Activated effector memory CD4-positive, alpha-beta T cell treated with anti-CD3 and anti-CD28 coated beads, Interleukin-2, amount 50 U/mL, for 16 hours (primary cell): ENCODE measurements around the gene CPXCR1.
"Not testable (repeated sequence)": the region's sequence is repeated elsewhere in the genome, so short reads cannot be mapped to it uniquely, and the experiment has no call there.

Experiments used
- DNase-seq: peaks from one replicate; pipeline ENCODE4 v3.0.0-alpha.2; 2020

The CPXCR1 gene

DNA sequence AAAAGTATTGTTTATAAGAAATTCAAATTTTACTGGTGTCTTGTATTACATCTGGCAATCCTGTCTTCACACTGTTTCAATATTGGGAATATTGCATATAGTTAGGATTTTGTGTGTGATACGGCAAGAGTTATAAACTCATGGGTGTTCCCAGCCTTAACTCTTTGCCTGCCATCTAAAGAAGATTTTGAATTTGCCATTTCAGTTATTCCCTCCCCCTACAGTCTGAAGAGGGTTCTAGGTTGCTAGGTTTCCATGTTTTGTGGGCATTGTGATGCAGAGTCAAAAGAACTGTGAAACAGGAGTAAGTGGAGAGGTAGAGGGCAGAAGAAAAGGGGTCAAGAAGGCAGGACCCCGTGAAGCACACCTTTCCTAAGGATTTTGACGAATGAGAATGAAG, at the start of gene CPXCR1:
TSS of gene CPXCR1 (plus strand) at position 301 of the 400 bp plus-strand sequence. CDS start 6,190 bp downstream, outside the sequence.
- no peak for DNase-seq

GRCh38 chrX:88735835-88736234, 11.2 kb upstream of the CPXCR1 start:
- DNase-seq = no peak

DNA sequence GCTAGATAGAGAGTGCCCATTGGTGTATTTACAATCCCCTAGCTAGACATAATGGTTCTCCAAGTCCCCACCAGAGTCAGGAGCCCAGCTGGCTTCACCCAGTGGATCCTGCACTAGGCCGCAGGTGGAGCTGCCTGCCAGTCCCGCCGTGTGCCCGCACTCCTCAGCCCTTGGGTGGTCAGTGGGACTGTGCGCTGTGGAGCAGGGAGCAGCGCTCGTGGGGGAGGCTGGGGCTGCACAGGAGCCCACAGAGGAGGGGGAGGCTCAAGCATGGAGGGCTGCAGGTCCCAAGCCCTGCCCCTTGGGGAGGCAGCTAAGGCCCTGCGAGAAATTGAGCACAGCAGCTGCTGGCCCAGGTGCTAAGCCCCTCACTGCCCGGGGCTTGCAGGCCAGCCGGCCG, 810 bp upstream of the CPXCR1 start:
- DNase-seq = not testable (repeated sequence)

DNA sequence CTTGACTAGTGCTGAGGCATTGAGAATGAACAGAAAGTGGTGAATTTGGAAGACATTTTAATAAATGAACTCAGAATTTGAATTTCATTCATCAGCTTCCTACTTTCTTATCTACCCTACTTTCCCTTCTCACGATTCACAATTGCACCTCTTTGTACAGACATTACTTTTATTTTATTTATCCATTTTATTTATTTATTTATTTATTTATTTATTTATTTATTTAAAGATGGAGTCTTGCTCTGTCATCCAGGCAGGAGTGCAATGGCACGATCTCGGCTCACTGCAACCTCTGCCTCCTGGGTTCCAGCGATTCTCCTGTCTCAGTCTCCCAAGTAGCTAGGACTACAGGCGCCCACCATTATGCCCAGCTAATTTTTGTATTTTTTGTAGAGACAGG, 5.3 kb downstream of the CPXCR1 start:
- not testable (repeated sequence) for DNase-seq

DNA sequence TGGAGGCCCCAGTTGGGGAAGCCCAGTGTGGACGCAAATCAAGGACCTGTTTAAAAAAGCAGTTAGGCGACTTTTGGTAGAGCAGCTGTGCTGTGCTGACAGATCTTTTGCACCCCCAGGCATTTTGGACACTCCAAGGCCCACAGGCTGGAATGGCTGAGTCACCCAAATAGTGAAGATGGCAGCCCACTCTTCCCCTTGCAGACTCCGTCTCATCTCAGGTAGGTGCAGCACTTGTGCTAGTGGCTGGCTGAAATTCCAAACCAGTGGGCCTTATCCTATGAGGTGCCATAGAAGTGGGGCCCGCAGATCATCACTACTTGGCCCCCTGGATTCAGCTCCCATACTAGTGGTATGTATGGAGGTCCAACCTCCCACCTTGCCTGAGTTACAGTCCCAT, 42.8 kb downstream of the CPXCR1 start:
- no peak for DNase-seq
